PC-3 (cell line): Measurements from ENCODE around the gene WDR76. TPM values are rescaled to one million over a fixed set of nuclear protein-coding genes. Genes with fewer than 3 reads are reported as not detected.
"Not testable (repeated sequence)": the region's sequence is repeated elsewhere in the genome, so short reads cannot be mapped to it uniquely, and the experiment has no call there.

Source experiments
- ATAC-seq: fragments of 200-7000 bp; cut with Tn5 transposase; 2 replicates; pipeline ENCODE4 v1.9.1; 2020; ENCODE audit warnings: mild to moderate bottlenecking, moderate library complexity
- BruUV-seq: library from RNA; stranded (reverse); fragments of 400-500 nt; replicated peaks from 2 replicates; lab custom pipeline; 2021; lab: Mats Ljungman, UMichigan
- CTCF ChIA-PET: fragments of 300-600 bp; sonication (Branson Sonifier 250); formaldehyde crosslinking; loops from one replicate; lab custom pipeline; 2022; ENCODE audit warnings: antibody characterized with exemption; lab: Charles Lee
- POLR2A ChIA-PET: fragments of 300-600 bp; sonication (Branson Sonifier 250); formaldehyde crosslinking; loops from one replicate; lab custom pipeline; 2022; ENCODE audit warnings: antibody characterized with exemption; ENCODE audit not compliant: unreplicated experiment; lab: Charles Lee
- DNase-seq: peaks from one replicate; pipeline ENCODE4 v3.0.0-alpha.2; 2015
- H2AFZ ChIP-seq: fragments of 300-600 bp; sonication (generic); 2 replicates; pipeline ENCODE4 v1.6.0; 2016; ENCODE audit warnings: antibody characterized with exemption, low read length
- H3F3A ChIP-seq: fragments of 300-600 bp; sonication (generic); one replicate; pipeline ENCODE4 v1.6.0; 2017; ENCODE audit warnings: antibody characterized with exemption, low read length, control low read depth, mild to moderate bottlenecking; ENCODE audit not compliant: unreplicated experiment
- H3K27ac ChIP-seq: fragments of 300-600 bp; sonication (generic); 2 replicates; pipeline ENCODE4 v1.5.1; 2016; ENCODE audit warnings: mild to moderate bottlenecking, low read length
- H3K27me3 ChIP-seq: fragments of 300-600 bp; sonication (generic); 2 replicates; pipeline ENCODE4 v1.6.1; 2016; ENCODE audit warnings: low read length, mixed read lengths
- H3K36me3 ChIP-seq: fragments of 300-600 bp; sonication (generic); 2 replicates; pipeline ENCODE4 v1.6.1; 2016; ENCODE audit warnings: low read depth, mixed run types, low read length, mixed read lengths
- H3K4me1 ChIP-seq: fragments of 300-600 bp; sonication (generic); 2 replicates; pipeline ENCODE4 v1.5.1; 2016; ENCODE audit warnings: low read length; ENCODE audit not compliant: insufficient read depth
- H3K4me2 ChIP-seq: fragments of 300-600 bp; sonication (generic); 2 replicates; pipeline ENCODE4 v1.6.0; 2016; ENCODE audit warnings: low read length
- H3K4me3 ChIP-seq: fragments of 300-600 bp; sonication (generic); 2 replicates; pipeline ENCODE4 v1.5.1; 2016; ENCODE audit warnings: mild to moderate bottlenecking, low read length, mixed read lengths
- H3K79me2 ChIP-seq: fragments of 300-600 bp; sonication (generic); 2 replicates; pipeline ENCODE4 v1.6.1; 2017; ENCODE audit warnings: low read length, mixed read lengths
- H3K9ac ChIP-seq: fragments of 300-600 bp; sonication (generic); 2 replicates; pipeline ENCODE4 v1.6.0; 2016; ENCODE audit warnings: mild to moderate bottlenecking, low read length
- H3K9me2 ChIP-seq: fragments of 300-600 bp; sonication (generic); replicated peaks from 2 replicates; pipeline ENCODE4 v1.6.1; 2016; ENCODE audit warnings: mixed run types, low read length, mixed read lengths
- H3K9me3 ChIP-seq: fragments of 300-600 bp; sonication (generic); 2 replicates; pipeline ENCODE4 v1.6.1; 2016; ENCODE audit warnings: low read length, mixed read lengths
- H4K20me1 ChIP-seq: fragments of 300-600 bp; sonication (generic); 2 replicates; pipeline ENCODE4 v1.6.1; 2016; ENCODE audit warnings: low read length, mixed read lengths
- CTCF ChIP-seq: fragments of 300-600 bp; sonication (generic); conservative IDR thresholded peaks from 2 replicates; pipeline ENCODE4 v1.5.1; 2017; ENCODE audit warnings: antibody characterized with exemption, low read depth, mild to moderate bottlenecking, low read length
- EZH2 ChIP-seq: fragments of 300-600 bp; sonication (generic); IDR thresholded peaks from one replicate; pipeline ENCODE4 v1.6.1; 2017; ENCODE audit warnings: antibody characterized with exemption, mild to moderate bottlenecking, low read length; ENCODE audit not compliant: unreplicated experiment
- EZH2phosphoT487 ChIP-seq: fragments of 300-600 bp; sonication (generic); IDR thresholded peaks from 2 replicates; pipeline ENCODE4 v1.6.1; 2018; ENCODE audit warnings: mild to moderate bottlenecking, antibody characterized with exemption, low read length, borderline replicate concordance
- intact Hi-C: fragments of 100-400 bp; cut with micrococcal nuclease; formaldehyde crosslinking; loops from 2 replicates; pipeline ENCODE4 v1.9.0; 2023
- total RNA-seq: library from RNA; depleted of rRNA; stranded (reverse); fragments of >200 nt; gene quantifications from 2 replicates; pipeline ENCODE4 v1.2.3, GENCODE V29; 2014

The WDR76 gene
- total RNA-seq, 1 experiment from 2014 or later, result 29.0 TPM

GRCh38 chr15:43799945-43800285 is 26.9 kb upstream of the WDR76 start, which contains the start of gene SERINC4:
SERINC4 (minus strand) TSS chr15:43800220; CDS start chr15:43799986, 234 bp downstream.
- peaks cover 15% of the 10 kb centered on the region for H3F3A ChIP-seq
- peaks cover 52% of the 10 kb centered on the region for H3K4me1 ChIP-seq
- H3K4me2 ChIP-seq, result peak within 1 kb of the TSS; percentile 84
- TF ChIP-seq CTCF, result no peak
- TF ChIP-seq EZH2phosphoT487, result no peak
- TF ChIP-seq EZH2, result no peak
- POLR2A ChIA-PET, result interaction anchor here (0.5 to 1.1 kb wide), 5 partner anchors 22 to 421 kb away, joined by 3 to 10 read pairs (median 5); partner anchors contain the start of gene MFAP1
- peak within 1 kb of the TSS; percentile 84 for H2AFZ ChIP-seq
- H3K27me3 ChIP-seq, result no peaks in the 10 kb centered on the region
- peaks cover 27% of the 10 kb centered on the region for H3K79me2 ChIP-seq
- H3K27ac ChIP-seq, result peak within 1 kb of the TSS; percentile 78
- no TSS peak for BruUV-seq
- CTCF ChIA-PET, result no interaction called here
- peaks cover 39% of the 10 kb centered on the region for H3K36me3 ChIP-seq
- H3K9me2 ChIP-seq, result no peaks in the 10 kb centered on the region
- intact Hi-C loops, result loop anchor here (10.0 kb wide), 1 partner anchor 65 kb away; no protein-coding TSS in a partner anchor
- peak within 1 kb of the TSS; percentile 98 for H3K9ac ChIP-seq
- ATAC-seq (no peak), DNase-seq (no peak)
- no peaks in the 10 kb centered on the region for H3K9me3 ChIP-seq
- no peaks in the 10 kb centered on the region for H4K20me1 ChIP-seq
- H3K4me3 ChIP-seq, result peak within 1 kb of the TSS; percentile 100

GRCh38 chr15:43800286-43801141 is 26.3 kb upstream of the WDR76 start, which contains the start of gene HYPK:
HYPK (plus strand) TSS chr15:43800599; CDS start chr15:43800623, 24 bp downstream.
- H3K9ac ChIP-seq, result peak within 1 kb of the TSS; percentile 98
- H4K20me1 ChIP-seq, result no peaks in the 10 kb centered on the region
- peak within 1 kb of the TSS; percentile 84 for H2AFZ ChIP-seq
- peak within 1 kb of the TSS; percentile 84 for H3K4me2 ChIP-seq
- peaks cover 21% of the 10 kb centered on the region for H3K79me2 ChIP-seq
- intact Hi-C loops, result loop anchor here (1.0 to 10.0 kb wide), 2 partner anchors 24 to 64 kb away; partner anchors contain the start of gene MFAP1
- no peaks in the 10 kb centered on the region for H3K27me3 ChIP-seq
- peak within 1 kb of the TSS; percentile 78 for H3K27ac ChIP-seq
- no peak for TF ChIP-seq EZH2phosphoT487
- TF ChIP-seq CTCF, result no peak
- TF ChIP-seq EZH2, result no peak
- H3K36me3 ChIP-seq, result peaks cover 39% of the 10 kb centered on the region
- ATAC-seq (peak; percentile 67), DNase-seq (peak; percentile 85)
- BruUV-seq, result TSS peak; percentile 62
- H3K4me1 ChIP-seq, result peaks cover 48% of the 10 kb centered on the region
- H3K9me2 ChIP-seq, result no peaks in the 10 kb centered on the region
- CTCF ChIA-PET, result interaction anchor here (0.6 kb wide), 1 partner anchor 26 kb away, joined by 3 read pairs; no protein-coding TSS in a partner anchor
- POLR2A ChIA-PET, result interaction anchor here (0.5 to 1.1 kb wide), 6 partner anchors 21 to 484 kb away, joined by 3 to 10 read pairs (median 4); partner anchors contain the start of gene MFAP1
- peak within 1 kb of the TSS; percentile 100 for H3K4me3 ChIP-seq
- peaks cover 16% of the 10 kb centered on the region for H3F3A ChIP-seq
- H3K9me3 ChIP-seq, result no peaks in the 10 kb centered on the region

- POLR2A ChIA-PET, H3K27ac ChIP-seq, ATAC-seq, CTCF ChIA-PET, H2AFZ ChIP-seq, H3K4me3 ChIP-seq, H3K9me2 ChIP-seq, BruUV-seq, H3K9ac ChIP-seq, H4K20me1 ChIP-seq, DNase-seq, H3K9me3 ChIP-seq, H3K27me3 ChIP-seq, H3K4me2 ChIP-seq: not testable (repeated sequence)
- intact Hi-C loops, result loop anchor here (10.0 kb wide), 1 partner anchor 62 kb away; no protein-coding TSS in a partner anchor
- H3K36me3 ChIP-seq, result peaks cover 37% of the 10 kb centered on the region
- H3K79me2 ChIP-seq, result peaks cover 20% of the 10 kb centered on the region
- peaks cover 14% of the 10 kb centered on the region for H3F3A ChIP-seq
- peaks cover 36% of the 10 kb centered on the region for H3K4me1 ChIP-seq
Measured at GRCh38 chr15:43802676-43803075, 24.1 kb upstream of the WDR76 start.
